Embryonic facial prominence (tissue), 1 donor: Measurements from ENCODE around the gene GULP1.
A peak's percentile ranks its signal among the peaks of the same experiment; 100 is the strongest.
"Not testable (repeated sequence)": the region's sequence is repeated elsewhere in the genome, so short reads cannot be mapped to it uniquely, and the experiment has no call there.

ENCODE experiments used
- DNase-seq: peaks from one replicate; pipeline ENCODE4 v3.0.0-alpha.2; 2016; ENCODE audit errors: extremely low spot score

The GULP1 gene

DNA sequence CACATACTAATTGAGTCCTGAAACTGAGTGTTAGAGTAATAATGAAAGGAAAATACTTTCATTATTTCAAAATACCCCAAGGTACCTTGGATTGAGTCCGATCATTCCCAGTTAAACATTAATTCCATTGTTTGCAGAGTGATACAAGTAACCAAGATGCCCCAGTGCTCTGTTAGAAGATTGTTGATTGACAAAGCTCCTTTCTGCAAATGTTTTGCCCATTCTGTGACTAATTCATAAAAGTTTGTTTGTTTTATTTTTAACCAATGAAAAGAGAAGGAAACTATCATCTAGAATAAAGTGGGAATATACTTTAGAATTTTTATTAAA lies 124.0 kb downstream of the GULP1 start:
- no peak for DNase-seq

DNA sequence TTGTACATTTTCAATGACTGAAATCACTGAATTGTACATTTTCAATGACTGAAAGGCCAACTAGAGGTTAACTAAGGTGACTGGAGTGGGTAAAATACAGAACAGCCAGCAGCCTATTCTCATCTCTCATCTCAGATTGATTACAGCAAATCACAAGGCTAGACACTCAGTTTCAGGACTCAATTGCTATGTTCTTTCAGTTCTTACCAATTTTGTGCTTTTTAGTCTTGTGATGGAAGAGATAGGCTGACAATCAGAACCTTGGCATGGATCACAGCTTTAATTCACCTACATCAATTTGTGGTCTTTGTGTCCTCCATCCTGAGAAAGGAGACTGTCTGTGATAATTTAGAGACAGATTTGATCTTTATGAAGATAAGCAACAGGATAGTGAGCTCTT lies 124.7 kb downstream of the GULP1 start:
- DNase-seq = no peak

DNA sequence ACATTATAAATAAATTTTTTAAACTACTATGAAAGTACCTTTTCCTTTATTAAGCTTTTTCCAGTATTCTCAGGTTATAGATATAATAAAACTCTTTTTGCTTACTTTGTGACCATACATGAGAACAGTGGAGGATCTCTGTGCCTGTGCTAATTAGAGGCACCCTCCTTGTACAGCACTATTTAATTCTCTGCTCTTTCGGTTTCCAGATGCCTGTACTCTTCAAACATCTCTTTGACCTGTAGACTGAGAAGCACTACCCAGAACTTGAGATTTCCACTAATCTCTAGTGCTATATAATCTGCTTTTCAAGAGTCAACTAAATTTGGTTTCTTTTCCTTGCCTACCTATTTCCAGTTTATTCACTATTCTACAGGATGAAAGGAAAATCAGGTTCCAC lies 131.1 kb downstream of the GULP1 start:
- no peak for DNase-seq

DNA sequence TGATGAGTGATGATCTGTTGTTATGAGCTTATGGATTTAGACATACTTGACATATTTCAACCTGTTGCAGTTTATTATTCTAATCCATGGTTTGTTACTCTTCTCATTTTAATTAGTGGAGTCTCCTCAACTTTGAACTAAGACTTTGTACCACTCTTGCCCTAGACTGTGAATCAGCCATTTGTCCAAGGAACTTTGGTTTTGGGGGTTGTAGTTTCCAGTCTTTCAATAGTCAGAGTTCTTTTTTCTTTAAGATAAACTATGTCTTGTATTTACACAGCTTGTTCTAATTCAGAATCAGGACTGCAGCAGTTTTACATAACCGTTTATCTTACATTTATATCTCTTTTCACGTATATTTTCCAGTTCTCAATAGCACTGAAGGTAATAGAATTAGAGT lies 133.6 kb downstream of the GULP1 start:
- DNase-seq = no peak

DNA sequence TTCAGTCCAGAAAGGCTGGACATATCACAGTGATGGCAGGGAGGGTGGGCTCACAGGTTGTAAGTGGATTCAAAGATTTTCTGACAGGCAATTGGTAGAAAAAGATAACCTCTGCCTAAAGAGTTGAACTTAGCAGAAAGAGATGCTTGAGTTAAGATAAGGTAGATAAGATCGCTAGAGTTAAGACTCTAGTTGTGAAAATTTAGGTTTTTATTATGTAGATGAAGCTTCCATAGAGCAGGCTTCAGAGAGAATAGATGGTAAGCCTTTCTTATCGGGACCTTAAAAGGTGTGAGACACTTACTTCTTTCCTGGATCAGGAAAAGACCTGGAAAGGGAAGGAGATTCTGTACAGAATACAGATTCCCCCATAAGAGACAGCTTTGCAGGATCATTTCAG lies 134.4 kb downstream of the GULP1 start:
- no peak for DNase-seq

DNA sequence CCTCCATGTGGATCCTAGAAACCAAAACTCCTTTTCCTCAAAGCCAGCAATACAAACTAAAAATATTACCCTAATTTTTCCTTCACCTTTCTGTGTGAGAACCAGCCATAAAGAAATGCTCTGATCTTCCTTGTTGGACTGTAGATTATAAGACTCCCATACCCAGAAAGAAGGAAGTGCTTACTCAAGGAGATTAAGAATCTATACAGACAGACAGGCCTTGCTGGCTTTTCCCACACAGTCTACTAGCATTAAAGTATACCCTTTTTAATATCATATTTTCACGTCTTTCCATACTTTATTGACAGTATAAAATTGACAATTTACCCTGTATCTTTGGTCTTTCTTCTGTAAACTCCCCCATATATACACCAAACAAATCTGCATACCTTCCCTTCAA lies 139.0 kb downstream of the GULP1 start:
- DNase-seq = no peak

DNA sequence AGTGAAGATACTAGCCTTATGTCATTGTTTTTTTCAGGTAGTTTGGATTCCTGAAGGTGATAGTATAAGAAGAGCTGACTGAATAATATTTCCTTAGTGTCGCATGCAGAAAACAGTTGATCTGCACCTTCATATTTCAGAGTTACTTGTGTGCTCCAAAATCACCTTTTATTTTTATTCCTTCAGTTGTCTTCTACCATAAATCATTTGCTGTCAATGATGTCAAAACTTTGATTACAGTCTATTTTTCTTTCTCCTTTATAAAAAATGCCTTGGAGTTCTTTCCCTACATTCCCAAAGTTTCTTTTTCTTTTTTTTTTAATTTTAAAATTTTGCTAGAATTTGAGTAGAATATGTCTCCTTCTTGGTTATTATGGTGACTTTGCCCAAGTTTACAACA lies 142.3 kb downstream of the GULP1 start:
- DNase-seq = no peak

DNA sequence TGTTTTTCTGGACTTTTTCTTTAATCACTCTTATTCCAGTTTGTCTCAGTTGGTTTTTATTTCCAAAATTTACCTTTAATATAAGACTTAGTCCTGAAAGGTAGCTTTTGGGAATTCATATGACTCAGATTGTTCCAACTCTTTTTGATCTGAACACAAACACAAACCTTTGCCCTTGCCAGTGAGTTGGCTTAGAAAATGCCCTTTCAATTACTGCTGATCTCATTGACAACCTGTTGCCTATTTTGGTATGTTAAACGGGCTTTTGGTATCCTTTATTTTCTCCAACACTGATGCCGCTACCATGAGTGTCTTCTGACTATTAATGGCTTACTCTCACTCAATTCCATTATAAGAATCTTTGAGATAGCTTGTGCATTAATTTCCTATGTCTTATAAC lies 143.4 kb downstream of the GULP1 start:
- DNase-seq = no peak

DNA sequence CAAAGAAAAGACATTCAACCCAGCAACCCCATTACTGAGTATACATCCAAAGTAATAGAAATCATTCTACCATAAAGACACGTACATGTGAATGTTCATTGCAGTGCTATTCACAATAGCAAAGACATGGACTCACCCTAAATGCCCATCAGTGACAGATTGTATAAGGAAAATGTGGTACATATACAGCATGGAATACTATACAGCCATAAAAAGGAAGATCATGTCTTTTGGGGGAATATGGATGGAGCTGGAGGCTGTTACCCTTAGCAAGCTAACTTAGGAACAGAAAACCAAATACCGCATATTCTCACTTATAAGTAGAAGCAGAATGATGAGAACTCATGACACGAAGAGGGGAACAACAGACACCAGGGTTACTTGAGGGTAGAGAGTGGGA lies 145.9 kb downstream of the GULP1 start:
- DNase-seq = no peak

DNA sequence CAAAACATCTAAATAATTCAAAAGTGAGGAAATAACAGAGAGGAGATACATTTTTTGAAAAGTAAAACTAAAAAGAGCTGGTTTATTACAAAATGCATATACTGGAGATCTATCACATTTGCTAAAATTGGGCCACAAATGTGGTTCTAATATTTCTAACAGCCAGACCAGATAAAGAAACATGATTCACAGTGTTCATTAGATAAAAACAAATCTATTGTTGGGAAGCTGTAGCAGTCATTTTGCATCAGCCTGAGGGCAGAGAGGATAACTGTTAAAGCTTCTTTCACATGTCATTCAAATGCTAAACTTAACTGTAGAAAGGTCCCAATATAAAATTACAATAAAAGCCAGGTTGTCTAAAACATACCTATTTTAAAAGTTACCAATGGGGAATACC lies 148.3 kb downstream of the GULP1 start:
- DNase-seq = no peak

DNA sequence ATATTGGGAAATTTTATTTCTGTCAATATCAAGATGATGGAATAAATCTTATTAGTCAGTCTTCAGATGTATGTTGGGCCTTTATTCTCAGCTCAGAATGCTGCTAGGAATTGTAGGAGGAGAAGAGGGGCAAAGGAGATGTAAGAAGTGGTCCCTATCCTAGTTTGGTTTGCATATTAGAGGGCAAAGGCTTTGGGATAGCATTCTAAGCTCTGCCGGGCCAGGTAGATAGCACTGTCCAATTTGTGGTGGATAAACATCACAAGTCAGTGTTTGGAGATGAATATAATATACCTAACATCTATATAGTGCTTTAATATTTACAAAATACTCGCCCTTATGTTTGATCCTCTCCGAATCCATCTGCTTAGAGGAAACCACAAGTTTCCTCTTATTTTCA lies 149.2 kb downstream of the GULP1 start:
- no peak for DNase-seq

DNA sequence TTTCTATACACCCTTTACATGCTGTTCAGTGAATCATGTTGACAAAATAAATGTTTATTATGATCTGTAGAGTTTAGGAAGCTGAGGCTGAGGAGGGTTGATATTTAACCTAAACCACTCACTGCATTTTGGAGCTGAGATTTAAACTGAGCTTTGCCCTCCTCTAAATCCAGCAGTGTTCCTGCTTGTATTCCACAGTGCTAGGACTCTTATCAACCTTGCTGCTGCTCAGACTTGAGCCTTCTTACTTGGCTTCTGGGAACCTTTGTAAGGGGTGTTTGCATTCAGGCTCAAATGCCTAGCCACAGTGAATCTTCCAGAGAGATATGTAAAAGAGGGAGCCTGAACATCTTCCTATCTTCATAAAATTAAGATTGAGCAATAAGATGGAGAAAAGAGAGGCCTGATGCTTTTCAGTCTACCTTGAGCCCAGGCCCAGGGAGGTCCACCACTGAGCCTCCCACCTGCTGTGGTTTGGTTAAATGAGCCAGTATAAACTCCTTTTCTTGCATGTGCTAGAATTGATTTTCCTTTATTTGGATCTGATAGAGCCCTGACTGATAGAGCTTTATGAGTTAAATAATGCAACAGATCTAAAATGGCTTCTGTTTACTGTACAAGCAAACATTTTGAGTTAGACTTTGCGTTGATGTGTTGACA lies 149.7 kb downstream of the GULP1 start:
- no peak for DNase-seq

DNA sequence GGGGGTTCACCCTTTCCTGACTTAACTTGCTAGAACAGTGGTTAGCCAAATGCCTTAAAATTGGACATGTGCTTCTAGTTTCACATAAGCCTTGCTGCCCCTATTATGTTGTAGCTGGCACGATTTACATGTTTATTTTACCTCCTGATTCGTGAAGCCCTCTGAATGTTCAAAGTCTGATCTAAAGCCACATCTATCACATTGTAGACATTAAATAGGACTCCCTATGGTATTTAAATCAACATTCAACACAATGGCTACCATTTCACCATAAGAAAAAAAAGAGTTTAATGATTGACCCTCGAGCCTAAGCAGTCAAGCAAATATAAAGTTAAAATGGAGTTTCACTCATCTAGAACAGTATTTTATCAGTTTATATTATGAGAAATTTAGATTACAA lies 151.5 kb downstream of the GULP1 start:
- no peak for DNase-seq

DNA sequence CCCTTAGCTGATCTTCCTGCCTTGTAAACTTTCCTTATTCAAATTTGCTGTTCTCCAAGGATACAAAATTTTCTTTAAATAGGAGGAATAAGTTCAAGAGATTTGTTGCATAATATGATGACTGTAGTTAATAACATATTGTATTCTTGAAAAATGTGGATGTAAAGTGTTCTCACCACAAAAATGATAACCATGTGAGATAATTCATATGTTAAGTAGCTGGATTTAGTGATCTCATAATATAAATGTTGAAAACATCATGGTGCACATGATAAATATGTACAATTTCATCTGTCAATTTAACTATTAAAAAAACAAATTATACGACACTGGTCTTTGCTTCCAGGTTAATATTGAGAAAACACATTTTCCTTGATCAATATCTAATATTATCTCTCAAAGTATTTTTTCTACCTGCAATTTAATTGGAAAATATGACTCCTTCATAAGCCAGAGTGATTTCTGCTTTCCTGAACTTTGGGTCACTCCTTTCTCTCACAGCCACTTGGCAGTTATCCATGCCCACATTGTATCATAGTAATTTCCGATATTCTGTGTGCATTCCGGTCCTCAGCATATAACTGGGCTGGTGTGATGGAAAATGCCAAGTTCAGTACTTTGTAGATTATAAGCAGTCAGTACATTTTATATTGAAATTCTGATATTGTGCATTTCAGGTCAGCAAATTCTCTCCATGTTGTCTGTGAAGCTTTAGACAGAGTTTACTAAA lies 152.6 kb downstream of the GULP1 start:
- DNase-seq = no peak

DNA sequence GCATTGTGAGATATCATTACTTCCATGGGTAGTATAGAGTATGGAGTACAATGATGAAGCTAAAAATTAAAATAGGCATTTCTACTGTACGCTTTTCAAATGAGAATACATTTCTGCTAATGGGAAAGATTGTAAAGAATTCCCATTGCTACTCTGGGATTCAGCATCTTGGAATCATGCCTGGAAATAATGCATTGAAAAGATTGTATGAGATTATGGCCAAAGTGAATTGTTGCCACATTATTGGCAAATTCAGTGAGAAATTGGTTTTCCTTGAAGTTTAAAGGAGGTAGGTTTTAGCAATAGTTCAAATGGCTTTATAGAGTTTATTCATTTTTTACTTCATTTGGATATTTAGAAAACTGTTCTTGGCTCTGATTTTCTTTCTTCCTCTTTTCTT lies 157.9 kb downstream of the GULP1 start:
- no peak for DNase-seq

DNA sequence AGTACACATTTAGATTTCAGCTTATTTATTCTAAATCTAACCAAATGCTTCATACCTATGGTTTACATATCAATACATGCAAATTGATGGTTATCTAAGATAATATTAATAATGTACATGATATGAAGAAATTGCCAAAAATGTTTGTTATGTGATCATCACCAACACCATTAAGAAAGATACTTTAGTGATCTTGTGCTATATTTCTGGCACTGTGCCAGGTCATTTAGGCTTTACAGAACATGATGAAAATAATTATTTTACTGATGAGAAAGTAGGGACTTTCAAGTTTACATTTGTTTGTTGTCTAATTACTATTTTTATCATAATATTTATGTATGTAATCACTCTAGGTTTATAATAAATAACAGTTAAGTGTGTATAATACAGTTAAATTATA lies 158.3 kb downstream of the GULP1 start:
- DNase-seq = no peak

DNA sequence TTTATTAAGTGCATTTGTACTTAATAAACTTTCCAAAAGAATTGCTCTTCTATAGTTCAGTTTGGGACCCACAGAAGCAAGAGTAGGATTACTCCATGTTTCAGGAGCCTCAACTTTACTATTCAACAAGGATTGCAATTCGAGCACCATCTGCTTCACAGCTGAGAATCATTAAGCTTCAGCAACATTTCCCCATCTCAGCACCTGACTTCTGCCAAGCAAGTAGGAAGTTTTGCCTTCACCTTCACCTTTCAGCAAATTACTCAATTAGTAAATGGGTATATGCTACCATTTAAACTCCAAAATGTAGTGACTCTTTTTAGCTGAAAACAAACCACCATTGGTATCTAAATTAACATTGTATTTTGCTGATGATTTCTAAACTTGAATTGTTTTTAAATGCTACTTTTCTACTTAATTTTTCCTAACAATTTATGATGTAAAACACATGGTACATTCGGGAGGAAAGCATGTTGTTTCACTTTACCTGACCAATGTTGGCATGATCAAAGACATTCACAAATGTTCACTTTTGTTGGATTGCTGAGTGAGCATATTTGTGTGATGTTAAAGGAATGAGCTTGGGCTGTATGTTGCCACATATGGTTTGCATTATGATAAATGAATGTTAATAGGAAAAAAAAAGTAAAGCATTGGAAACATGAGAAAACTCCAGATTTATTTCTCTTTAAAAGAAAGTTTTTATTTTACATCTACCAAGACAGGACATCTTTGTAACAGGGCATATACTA lies 159.2 kb downstream of the GULP1 start:
- DNase-seq = peak; percentile 68

DNA sequence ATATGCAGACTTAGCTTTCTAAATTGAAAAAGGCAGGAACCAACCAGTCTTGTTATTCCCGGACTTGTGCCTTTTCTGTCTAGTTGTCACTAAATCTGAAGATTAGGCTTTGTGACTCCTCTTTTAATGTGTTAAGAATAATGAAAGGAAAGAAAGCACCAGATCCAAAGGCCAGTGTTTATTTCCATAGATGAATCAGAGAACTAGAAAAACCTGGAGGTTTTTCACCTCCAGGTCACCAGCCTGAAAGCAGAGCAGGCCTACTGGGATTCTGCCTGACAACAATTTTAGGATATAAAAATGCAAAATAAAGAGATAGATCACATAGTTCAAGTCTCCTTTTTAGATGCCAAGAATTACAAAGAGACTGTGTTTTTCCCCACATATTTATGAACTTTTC lies 160.4 kb downstream of the GULP1 start:
- no peak for DNase-seq

DNA sequence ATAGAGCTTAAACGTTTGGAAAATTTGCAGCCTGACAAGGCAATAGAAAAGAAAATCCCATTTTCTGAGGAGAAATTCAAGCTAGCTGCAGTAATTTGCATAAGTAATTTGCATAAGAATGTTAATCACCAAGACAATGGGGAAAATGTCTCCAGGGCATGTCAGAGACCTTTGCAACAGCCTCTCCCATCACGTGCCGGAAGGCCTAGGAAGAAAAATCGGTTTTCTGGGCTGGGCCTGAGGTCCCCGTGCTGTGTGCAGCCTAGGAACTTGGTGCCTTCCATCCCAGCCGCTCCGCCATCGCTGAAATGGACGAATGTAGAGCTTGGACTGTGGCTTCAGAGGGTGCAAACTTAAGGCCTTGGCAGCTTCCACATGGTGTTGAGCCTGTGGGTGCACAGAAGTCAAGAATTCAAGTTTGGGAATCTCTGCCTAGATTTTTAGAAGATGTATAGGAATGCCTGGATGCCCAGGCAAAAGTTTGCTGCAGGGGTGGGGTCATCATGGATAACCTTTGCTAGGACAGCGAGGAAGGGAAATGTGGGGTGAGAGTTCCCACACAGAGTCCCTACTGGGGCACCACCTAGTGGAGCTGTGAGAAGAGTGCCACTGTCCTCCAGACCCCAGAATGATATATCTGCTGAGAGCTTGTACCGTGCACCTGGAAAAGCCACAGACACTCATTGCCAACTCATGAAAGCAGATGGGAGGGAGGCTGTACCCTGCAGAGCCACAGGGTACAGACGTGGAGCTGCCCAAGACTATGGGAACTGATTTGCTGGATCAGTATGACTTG lies 164.6 kb downstream of the GULP1 start:
- DNase-seq = no peak

DNA sequence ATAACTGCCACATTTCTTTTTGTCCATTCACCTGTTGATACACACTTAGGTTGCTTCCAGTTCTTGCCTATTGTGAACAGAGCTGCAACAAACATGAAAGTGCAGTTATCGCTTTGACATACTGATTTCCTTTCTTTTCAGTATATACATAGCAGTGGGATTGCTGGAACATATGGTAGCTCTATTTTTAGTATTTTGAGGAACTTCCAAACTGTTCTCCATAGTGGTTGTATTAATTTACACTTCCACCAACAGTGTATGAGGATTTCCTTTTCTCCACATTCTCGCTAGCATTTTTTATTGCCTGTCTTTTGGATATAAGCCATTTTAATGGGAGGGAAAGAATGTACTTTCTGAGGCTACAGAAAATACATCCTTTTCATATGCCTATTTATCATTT lies 167.4 kb downstream of the GULP1 start:
- no peak for DNase-seq

DNA sequence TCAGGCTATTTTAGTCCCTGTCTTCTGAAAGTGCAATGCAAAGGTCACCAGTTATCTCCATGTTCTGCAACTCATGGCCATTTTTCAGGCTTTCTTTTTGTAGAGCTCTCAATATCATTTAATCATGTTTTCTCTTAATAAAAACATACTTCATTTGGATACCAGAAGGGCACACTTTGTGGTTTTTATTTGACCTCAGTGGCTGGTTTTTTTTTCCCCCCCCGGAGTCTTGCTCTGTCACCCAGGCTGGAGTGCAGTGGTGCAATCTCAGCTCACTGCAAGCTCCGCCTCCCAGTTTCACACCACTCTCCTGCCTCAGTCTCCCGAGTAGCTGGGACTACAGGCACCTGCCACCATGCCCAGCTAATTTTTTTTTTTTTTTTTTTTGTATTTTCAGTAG lies 174.4 kb downstream of the GULP1 start:
- not testable (repeated sequence) for DNase-seq

DNA sequence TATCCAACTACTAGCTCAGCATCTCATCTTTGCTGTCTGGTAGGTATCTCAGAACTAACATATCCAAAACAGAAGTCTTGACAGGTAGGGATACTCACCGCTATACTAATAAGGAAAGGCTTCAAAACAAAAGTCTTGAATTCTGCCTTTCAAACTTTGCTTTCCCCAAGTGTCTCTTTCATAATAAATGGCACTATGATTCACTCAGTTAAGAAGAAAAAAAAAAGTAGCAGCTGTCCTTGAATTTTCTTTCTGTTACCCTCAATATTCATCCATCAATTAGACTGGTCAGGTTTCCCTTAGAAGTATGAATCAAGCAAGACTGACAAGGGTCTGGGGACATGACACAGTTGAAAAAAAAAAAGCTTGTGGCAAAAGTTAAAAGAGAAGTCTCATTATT lies 175.1 kb downstream of the GULP1 start:
- DNase-seq = no peak
